Activated naive CD4-positive, alpha-beta T cell treated with anti-CD3 and anti-CD28 coated beads for 36 hours (primary cell): ENCODE data around the gene CCNF. TPM values are rescaled to one million over a fixed set of nuclear protein-coding genes. Genes with fewer than 3 reads are reported as not detected.
A peak's percentile ranks its signal among the peaks of the same experiment; 100 is the strongest.

Experiments used
- CTCF ChIA-PET: fragments of 350-600 bp; sonication (Branson Sonifier 250); formaldehyde crosslinking; loops from one replicate; lab custom pipeline; 2021; ENCODE audit warnings: antibody characterized with exemption; lab: Charles Lee
- DNase-seq: peaks from one replicate; pipeline ENCODE4 v3.0.0-alpha.2; 2020
- H3K27ac Mint-ChIP-seq: one replicate; pipeline ENCODE4 v1.8.0; 2021; ENCODE audit warnings: mild to moderate bottlenecking, mixed read lengths
- H3K27me3 Mint-ChIP-seq: one replicate; pipeline ENCODE4 v1.8.0; 2021; ENCODE audit warnings: low read depth, mixed read lengths
- H3K36me3 Mint-ChIP-seq: one replicate; pipeline ENCODE4 v1.8.0; 2021; ENCODE audit warnings: low read depth, mixed read lengths
- H3K4me1 Mint-ChIP-seq: one replicate; pipeline ENCODE4 v1.8.0; 2021; ENCODE audit warnings: low read depth, mixed read lengths
- H3K4me3 Mint-ChIP-seq: one replicate; pipeline ENCODE4 v1.8.0; 2021; ENCODE audit warnings: mild to moderate bottlenecking, moderate library complexity, mixed read lengths
- H3K9me3 Mint-ChIP-seq: one replicate; pipeline ENCODE4 v1.8.0; 2021; ENCODE audit warnings: mixed read lengths
- intact Hi-C: fragments of 100-400 bp; cut with micrococcal nuclease; formaldehyde crosslinking; loops from one replicate; pipeline ENCODE4 v1.15.1; 2023
- total RNA-seq, 2 experiments: library from RNA; stranded (reverse); gene quantifications; one replicate each; pipeline ENCODE4 v1.2.3, GENCODE V29; 2021

Gene CCNF
- total RNA-seq, 2 experiments from 2014 or later, result 73.5 to 74.5 TPM

- intact Hi-C loops, result no loop called here
- Mint-ChIP-seq H3K27me3 (no peaks in the 10 kb centered on the region), H3K9me3 (no peaks in the 10 kb centered on the region), H3K4me3 (no peak overlapping the region), H3K36me3 (peaks cover 4% of the 10 kb centered on the region), H3K27ac (no peak overlapping the region), H3K4me1 (peaks cover 2% of the 10 kb centered on the region)
- no peak for DNase-seq
- CTCF ChIA-PET, result no interaction called here
Observed at GRCh38 chr16:2497695-2498484, 68.6 kb downstream of the CCNF start.

DNA sequence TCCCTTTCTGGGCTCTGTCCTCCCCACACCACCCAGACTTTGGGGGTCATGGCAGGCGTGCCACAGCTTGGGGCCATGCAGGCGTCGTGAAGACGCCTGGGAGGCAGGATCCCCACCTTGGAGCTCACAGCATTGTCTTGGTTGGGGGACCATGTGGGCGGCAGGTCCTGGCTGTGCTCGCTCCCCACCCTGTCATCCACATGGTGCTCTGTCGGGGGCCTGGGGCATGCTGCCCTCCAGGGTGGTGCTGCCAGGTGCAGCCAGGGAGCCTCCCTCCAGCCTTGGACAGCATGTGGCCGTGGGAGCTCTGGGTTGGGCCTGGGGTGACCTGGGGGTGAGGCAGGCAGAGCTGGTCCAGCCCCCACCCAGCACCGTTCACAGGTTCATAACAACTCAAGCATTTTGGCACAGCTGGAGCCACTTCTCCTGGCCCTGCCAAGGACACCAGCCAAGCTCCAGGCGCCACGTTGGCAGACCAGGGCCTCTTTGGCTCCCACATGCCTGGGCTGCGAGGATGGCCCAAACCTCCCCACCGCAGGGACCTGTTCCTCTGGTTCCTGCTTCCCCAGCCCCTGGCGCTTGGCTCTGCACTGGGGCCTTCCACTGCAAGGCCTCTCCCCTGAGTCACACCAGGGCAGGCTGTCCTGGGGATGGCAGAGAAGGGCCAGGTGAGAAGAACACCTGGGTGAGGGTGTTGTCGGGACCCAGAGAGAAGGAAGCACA is 69.4 kb downstream of the CCNF start:
- CTCF ChIA-PET, result interaction anchor here (0.7 kb wide), 1 partner anchor 34 kb away, joined by 3 read pairs; no protein-coding TSS in a partner anchor
- peaks cover 2% of the 10 kb centered on the region for H3K4me1 Mint-ChIP-seq
- no peak for DNase-seq
- H3K27me3 Mint-ChIP-seq, result no peaks in the 10 kb centered on the region
- H3K36me3 Mint-ChIP-seq, result peaks cover 4% of the 10 kb centered on the region
- H3K9me3 Mint-ChIP-seq, result no peaks in the 10 kb centered on the region
- H3K4me3 Mint-ChIP-seq, result no peak overlapping the region
- no peak overlapping the region for H3K27ac Mint-ChIP-seq
- intact Hi-C loops, result no loop called here

GRCh38 chr16:2499454-2499853 is 70.2 kb downstream of the CCNF start:
- Mint-ChIP-seq H3K4me3 (no peak overlapping the region), H3K27ac (no peak overlapping the region), H3K9me3 (no peaks in the 10 kb centered on the region), H3K4me1 (peaks cover 2% of the 10 kb centered on the region), H3K27me3 (no peaks in the 10 kb centered on the region), H3K36me3 (peaks cover 4% of the 10 kb centered on the region)
- no peak for DNase-seq
- CTCF ChIA-PET, result interaction anchor here (1.5 kb wide), 1 partner anchor 19 kb away, joined by 3 read pairs; no protein-coding TSS in a partner anchor
- intact Hi-C loops, result no loop called here

DNA sequence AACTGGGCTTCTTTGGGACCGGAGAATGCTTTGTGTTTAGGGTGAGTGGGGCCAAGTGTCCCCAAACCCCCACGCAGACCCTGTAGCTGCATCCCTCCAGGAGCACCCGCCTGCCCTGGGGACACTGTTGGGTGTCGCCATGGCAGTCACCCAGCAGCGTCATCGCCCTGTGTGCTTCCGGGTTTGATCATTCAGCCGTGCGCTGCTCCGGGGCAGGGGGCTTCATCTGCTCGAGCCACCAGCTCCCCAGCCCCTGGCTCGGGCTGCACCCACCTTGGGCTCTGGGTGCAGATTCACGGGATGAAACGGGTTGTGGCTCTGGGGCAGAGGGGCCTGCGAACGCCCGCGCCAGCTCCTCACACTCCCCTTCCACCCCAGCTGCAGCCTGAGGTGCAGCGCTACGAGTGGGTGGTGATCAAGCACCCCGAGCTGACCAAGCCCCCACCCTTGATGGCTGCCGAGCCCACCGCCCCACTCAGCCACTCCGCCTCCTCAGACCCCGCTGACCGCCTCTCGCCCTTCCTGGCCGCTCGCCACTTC is 70.7 kb downstream of the CCNF start:
- DNase-seq, result no peak
- H3K4me1 Mint-ChIP-seq, result peaks cover 2% of the 10 kb centered on the region
- no peaks in the 10 kb centered on the region for H3K9me3 Mint-ChIP-seq
- H3K4me3 Mint-ChIP-seq, result no peak overlapping the region
- no peaks in the 10 kb centered on the region for H3K27me3 Mint-ChIP-seq
- intact Hi-C loops, result no loop called here
- H3K36me3 Mint-ChIP-seq, result peaks cover 4% of the 10 kb centered on the region
- CTCF ChIA-PET, result interaction anchor here (1.3 to 1.8 kb wide), 3 partner anchors 19 to 146 kb away, joined by 3 to 5 read pairs (median 4); no protein-coding TSS in a partner anchor
- no peak overlapping the region for H3K27ac Mint-ChIP-seq

DNA sequence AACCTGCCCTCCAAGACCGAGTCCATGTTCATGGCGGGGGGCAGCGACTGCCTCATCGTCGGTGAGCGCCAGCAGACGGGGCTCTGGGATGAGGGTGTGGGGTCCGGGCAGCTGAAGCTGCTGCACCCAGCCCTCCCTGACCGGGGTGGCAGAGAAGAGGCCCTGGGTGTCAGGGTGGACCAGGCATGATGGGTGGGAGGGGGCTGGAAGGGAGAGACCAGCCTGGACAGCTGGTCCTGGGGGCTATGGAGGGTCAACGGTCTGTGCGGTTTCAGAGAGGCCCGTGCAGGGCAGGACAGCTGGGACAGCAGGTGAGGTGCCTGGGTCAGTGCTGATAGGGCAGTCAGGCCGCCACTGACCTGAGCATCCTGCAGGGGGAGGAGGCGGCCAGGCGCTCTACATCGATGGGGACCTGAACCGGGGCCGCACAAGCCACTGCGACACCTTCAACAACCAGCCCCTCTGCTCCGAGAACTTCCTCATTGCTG is 71.2 kb downstream of the CCNF start:
- Mint-ChIP-seq H3K4me3 (no peak overlapping the region), H3K36me3 (peaks cover 4% of the 10 kb centered on the region), H3K9me3 (no peaks in the 10 kb centered on the region), H3K27me3 (no peaks in the 10 kb centered on the region), H3K4me1 (peaks cover 2% of the 10 kb centered on the region), H3K27ac (no peak overlapping the region)
- CTCF ChIA-PET, result interaction anchor here (0.6 to 1.8 kb wide), 9 partner anchors 9 to 305 kb away, joined by 3 to 8 read pairs (median 4); no protein-coding TSS in a partner anchor
- no peak for DNase-seq
- intact Hi-C loops, result no loop called here

DNA sequence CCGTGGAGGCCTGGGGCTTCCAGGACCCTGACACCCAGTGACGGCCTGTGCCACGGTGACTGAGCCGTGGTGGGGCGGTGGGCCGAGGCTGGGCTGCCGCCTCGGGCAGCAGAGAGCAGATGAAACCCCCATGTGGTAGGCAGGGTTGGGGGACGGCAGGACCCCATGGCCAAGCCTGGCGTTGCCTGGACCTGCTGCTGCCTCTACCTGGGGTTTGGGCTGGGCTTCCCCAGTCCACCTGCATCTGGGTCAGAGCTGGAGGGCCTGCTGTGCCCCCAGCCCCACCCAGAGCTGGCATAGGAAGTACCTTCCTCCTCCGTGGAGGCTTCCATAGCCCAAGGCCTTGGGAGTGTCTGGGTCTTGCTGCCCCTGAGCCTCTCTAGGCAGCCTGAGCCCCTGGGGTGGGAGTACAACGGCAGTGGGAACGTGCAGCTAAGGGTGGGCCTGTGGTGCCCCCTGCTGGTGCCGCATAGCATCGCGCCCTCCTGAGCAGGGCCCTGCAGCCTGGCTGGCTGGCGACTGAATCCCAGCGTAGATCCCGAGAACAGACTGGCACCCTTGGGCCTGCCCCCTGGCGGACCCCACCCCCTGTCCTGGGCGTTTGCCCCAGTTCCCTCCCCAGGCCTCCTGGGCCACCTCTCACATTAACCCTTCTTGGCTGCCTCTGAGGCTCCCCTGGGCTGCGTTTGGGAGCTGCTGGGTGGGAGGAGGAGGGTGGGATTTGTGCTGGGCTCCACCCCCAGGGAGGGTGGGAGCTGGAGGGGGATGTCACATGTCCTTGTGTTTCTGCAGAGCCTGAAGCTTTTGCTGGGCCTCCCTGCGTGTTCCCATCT is 71.9 kb downstream of the CCNF start:
- Mint-ChIP-seq H3K4me1 (peaks cover 2% of the 10 kb centered on the region), H3K27ac (no peak overlapping the region), H3K9me3 (no peaks in the 10 kb centered on the region), H3K27me3 (no peaks in the 10 kb centered on the region), H3K36me3 (peaks cover 4% of the 10 kb centered on the region), H3K4me3 (no peak overlapping the region)
- intact Hi-C loops, result loop anchor here (1.0 kb wide), 3 partner anchors 72 to 306 kb away; partner anchors contain the start of genes ABCA3 and CCNF
- DNase-seq, result peak; percentile 84
- CTCF ChIA-PET, result interaction anchor here (0.6 to 1.8 kb wide), 22 partner anchors 9 to 795 kb away, joined by 3 to 8 read pairs (median 3); partner anchors contain the start of genes ABCA3, ECI1 and MAPK8IP3

GRCh38 chr16:2501946-2502895 is 73.0 kb downstream of the CCNF start:
- peaks cover 4% of the 10 kb centered on the region for H3K36me3 Mint-ChIP-seq
- CTCF ChIA-PET, result interaction anchor here (0.6 to 1.8 kb wide), 17 partner anchors 8 to 315 kb away, joined by 3 to 8 read pairs (median 3); partner anchors contain the start of genes ABCA3 and ECI1
- no peak for DNase-seq
- H3K27ac Mint-ChIP-seq, result no peak overlapping the region
- no peaks in the 10 kb centered on the region for H3K9me3 Mint-ChIP-seq
- peaks cover 2% of the 10 kb centered on the region for H3K4me1 Mint-ChIP-seq
- H3K27me3 Mint-ChIP-seq, result no peaks in the 10 kb centered on the region
- H3K4me3 Mint-ChIP-seq, result no peak overlapping the region
- intact Hi-C loops, result loop anchor here (1.0 kb wide), 3 partner anchors 73 to 307 kb away; partner anchors contain the start of genes ABCA3 and CCNF

DNA sequence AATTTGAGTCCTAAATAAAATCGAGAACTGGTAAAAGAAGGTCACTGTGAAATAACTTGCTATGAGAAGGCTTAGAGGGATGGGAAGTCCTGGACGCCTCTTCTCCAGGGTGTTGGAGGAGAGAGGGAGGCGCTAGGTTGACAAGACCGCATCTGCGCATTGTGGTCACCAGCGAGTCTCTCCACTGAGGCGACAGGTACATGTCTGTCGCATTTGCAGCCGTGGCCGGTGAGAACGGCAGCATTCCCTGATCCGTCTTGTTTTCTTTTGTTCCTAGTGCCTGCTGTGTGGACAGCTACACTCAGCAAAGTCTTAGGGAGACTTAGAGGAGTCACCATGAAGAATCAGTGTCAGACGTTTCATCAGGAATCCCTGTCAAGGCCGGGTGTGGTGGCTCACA is 76.4 kb downstream of the CCNF start:
- Mint-ChIP-seq H3K9me3 (no peaks in the 10 kb centered on the region), H3K36me3 (peaks cover 1% of the 10 kb centered on the region), H3K4me1 (peaks cover 2% of the 10 kb centered on the region), H3K27me3 (no peaks in the 10 kb centered on the region), H3K27ac (no peak overlapping the region), H3K4me3 (no peak overlapping the region)
- no peak for DNase-seq
- CTCF ChIA-PET, result no interaction called here
- intact Hi-C loops, result no loop called here

GRCh38 chr16:2507052-2507659 is 77.9 kb downstream of the CCNF start:
- intact Hi-C loops, result no loop called here
- H3K4me3 Mint-ChIP-seq, result no peak overlapping the region
- CTCF ChIA-PET, result interaction anchor here (0.5 to 0.7 kb wide), 2 partner anchors 119 to 453 kb away, joined by 3 read pairs; no protein-coding TSS in a partner anchor
- no peaks in the 10 kb centered on the region for H3K9me3 Mint-ChIP-seq
- H3K4me1 Mint-ChIP-seq, result no peaks in the 10 kb centered on the region
- DNase-seq, result no peak
- no peaks in the 10 kb centered on the region for H3K27me3 Mint-ChIP-seq
- no peaks in the 10 kb centered on the region for H3K36me3 Mint-ChIP-seq
- no peak overlapping the region for H3K27ac Mint-ChIP-seq

- intact Hi-C loops, result no loop called here
- Mint-ChIP-seq H3K9me3 (no peaks in the 10 kb centered on the region), H3K27ac (no peak overlapping the region), H3K4me3 (no peak overlapping the region), H3K27me3 (no peaks in the 10 kb centered on the region), H3K36me3 (no peaks in the 10 kb centered on the region), H3K4me1 (peaks cover 2% of the 10 kb centered on the region)
- DNase-seq, result no peak
- CTCF ChIA-PET, result interaction anchor here (0.5 kb wide), 1 partner anchor 452 kb away, joined by 3 read pairs; no protein-coding TSS in a partner anchor
Observed at GRCh38 chr16:2507665-2508064, 78.4 kb downstream of the CCNF start.
